NCI-H446 (cell line): ENCODE data around the gene ARHGAP44.
"Not testable (repeated sequence)": the region's sequence is repeated elsewhere in the genome, so short reads cannot be mapped to it uniquely, and the experiment has no call there.

ENCODE experiments used
- DNase-seq, 2 experiments: peaks; one replicate each; lab custom pipeline; 2025; lab: John Stamatoyannopoulos, UW

The ARHGAP44 gene

DNA sequence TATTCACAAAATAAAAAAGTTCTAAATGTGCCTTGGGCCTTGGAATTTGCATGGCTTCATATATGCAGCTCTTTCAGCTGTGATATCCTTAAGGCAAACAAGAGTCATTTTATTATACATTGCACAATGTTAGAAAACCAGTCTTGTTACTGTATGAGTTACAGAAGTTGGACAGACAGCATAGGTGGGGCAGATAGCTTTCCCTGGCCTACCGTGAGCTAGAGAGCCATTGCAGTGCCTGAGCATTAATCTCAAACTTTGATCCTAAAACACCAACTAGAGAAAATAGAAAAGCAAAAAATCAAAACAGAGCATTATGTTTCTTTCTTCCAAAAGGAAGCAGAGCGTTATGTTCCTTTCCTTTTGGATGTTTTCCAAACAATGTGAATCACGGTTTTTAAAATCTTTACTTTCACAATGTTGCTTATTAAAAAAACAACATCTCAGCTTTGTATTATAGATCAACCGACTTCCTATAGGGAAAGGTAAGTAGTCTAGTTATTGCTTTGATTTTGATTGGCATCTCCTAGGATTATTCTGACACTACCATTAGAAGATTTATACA lies 32.2 kb downstream of the ARHGAP44 start:
- no peak for DNase-seq

DNA sequence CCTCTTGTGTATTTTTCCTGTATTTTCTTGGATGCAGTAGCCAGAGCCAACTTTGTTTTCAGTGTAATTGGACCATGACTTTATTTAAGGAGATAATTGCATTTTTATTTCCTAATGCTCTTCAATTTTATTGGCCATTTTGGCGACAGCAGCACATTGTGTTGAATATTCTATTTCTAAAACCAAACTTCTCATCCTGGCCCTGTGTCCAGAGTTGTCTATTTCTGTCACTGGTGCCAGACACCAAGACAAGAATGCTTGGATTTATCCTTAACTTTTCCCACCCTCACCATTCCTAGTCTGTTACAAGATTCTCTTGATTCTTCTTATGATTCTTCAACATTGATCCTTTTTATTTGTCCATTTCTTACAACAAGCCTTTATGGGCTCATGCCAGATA lies 37.1 kb downstream of the ARHGAP44 start:
- no peak for DNase-seq

DNA sequence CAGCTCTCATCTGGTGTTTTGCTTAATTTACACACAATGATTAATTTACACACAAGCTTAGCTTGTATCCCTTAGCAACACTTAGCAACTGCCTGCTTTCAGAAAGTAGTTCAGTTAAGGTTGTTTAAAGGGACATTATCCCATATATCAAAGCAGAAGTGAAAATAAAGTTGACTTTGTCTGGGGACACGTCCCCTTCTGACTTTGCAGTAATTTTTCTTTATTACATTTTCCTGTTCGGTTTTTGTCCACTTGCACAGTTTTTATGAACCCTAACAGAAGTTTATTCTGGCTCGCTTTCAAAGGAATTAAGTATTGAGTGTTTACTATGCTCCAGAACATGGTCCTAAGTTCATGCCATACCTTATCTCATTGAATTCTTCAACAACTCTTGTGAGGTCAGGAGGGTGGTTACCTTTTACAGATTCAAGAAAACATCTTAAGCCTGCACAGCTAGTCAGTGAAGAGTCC lies 41.5 kb downstream of the ARHGAP44 start:
- DNase-seq: no peak

DNA sequence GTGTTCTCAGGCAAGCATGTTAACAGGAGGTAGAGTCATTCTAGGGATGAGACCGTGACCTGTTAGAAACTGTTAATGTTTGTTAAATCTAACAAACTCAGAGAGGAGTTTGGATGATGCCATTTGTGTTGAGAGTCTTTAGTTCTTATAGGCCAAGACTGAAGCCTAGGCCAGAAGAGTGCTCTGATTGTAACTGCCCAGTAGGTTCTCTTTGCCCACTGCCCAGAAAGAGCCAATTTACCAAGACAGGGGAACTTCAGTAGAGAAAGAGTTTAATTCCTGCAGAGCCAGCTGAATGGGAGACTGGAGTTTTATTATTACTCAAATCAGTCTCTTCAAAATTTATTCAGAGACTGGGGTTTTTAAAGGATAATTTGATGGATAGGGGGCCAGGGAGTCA lies 42.5 kb downstream of the ARHGAP44 start:
- no peak for DNase-seq

DNA sequence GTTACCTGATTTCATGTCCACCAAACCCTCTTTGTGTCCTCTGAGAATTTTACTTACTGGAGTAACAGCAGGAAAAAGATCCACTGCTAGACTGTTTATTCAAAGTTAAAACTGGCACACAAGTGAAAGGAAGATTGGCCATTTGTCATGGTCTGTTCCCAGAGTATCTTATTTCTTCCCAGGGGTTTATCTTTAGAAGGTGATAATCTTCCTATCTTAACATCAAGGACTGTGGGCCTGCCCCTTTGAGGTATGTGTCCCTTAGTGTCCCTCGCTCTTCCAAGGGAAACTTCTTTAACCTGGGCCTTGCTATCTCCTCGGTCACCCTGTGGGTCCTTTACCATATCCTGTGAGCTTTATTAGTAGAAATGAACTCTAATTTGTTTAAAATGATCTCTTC lies 49.7 kb downstream of the ARHGAP44 start:
- DNase-seq: no peak

DNA sequence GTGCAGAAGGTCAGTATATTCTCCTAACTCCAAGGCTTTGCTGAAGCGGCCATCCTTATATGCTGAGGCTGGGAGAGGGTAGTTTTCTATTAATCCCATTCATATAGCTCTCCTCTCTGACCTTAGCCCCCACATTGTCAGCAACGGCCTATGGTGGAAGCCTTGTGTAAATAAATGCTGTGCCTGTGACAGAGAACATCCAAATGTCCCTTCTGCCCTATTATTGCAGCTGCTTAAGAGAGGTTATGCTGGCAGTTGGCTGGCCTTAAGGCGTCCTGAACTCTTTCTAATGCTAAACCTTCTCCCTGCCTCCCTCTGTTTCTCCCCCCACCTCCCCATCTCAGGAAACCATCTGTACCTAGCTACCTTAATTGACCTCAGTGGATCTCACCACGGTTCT lies 53.6 kb downstream of the ARHGAP44 start:
- DNase-seq: no peak

DNA sequence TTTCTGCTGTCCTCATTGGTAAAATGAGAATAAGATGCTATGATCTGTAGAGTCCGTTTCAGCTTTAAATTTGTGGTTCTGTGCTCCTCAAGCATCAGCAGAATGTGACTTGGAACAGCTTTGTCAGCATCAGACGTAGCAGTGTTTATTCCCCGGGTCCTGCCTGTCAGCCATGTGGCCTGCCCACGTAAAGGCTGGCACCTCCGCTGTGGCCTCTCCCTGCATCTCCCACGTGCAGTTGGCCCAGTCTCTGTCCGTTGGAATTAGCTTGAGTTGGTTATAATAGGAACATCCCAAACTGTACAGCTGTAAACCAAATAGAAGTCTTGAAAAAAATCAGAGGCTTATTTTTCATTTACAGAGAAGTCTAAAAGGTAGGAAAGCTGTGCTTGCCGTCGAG lies 61.7 kb downstream of the ARHGAP44 start:
- no peak for DNase-seq

DNA sequence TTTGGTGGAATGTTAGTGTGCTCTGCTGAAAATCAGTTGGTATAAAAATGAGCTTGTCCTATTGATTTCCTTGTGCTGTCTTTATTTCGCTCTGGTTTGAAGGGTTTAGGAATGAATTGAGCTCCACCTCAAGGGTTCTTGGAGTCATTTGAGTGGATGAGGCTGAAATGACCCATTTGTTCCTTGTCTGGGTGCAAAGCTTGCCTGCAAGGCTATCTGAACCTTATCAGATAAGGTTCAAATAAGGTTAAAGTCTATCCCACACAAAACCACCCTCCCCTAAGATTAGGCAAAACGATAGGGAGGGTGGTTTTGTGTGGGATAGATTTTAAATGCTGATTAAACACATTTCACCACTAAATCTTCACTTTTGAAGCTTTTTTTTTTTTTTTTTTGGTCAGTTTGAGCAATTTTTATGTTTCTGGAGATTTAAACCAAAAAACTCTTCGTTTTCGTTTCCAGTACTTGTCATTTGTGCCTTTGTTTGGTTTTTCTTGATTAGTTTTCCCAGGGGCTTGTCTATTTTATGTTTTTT lies 62.7 kb downstream of the ARHGAP44 start:
- no peak for DNase-seq

DNA sequence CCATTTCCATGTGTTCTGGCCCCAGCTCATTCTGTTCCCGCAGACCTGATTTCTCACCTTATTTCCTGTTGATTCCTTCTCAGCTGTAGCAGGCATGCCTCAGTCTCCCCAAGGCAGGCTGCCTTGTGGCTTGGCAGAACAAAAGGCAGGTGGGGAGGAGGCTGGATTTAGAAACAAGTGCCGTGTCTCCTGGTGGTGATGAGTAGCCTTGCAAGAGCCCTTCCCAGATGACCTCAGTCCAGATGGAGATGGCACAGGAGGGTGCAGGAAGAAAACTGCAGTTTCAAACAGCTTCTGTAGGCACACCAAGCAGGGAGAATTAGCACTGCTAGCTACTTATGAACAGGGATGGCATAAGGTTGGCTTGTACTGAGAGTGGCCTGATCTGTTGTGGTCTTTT lies 64.6 kb downstream of the ARHGAP44 start:
- DNase-seq: no peak

DNA sequence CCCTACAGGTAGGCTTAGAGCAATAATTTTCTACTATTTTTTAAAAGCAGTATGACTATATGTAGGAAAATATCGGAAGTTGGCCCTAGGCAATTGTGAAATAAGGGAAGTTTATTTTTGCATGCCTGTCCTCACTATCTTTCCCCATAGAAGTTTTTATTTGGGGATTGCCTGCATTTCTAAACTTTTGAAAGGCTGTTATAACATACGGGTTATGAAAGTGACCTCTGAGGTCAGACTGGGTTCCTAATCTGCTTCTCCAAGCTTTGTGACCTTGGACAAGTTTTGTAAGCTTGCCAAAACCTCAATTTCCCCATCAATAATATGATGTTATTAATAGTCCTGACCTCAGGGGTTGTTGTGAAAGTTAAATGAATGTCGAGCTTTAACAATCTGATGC lies 67.1 kb downstream of the ARHGAP44 start:
- no peak for DNase-seq

DNA sequence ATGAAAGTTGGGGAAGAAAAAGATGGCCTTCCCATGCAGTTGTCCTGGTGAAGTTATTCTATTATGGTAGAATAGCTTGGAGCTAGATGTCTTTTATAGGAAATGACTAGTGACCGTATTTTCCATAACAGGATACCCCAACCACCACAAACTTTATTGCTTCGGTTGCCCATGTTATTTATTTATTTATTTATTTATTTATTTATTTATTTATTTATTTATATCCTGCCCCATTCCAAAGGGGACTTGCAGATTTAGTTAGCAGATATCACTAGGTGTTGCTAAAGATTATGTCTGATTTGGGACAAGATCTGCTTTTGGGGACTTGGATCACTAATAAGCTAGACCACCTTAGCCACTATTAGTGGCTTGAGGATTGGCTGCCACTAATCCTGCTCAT lies 68.3 kb downstream of the ARHGAP44 start:
- DNase-seq: no peak

DNA sequence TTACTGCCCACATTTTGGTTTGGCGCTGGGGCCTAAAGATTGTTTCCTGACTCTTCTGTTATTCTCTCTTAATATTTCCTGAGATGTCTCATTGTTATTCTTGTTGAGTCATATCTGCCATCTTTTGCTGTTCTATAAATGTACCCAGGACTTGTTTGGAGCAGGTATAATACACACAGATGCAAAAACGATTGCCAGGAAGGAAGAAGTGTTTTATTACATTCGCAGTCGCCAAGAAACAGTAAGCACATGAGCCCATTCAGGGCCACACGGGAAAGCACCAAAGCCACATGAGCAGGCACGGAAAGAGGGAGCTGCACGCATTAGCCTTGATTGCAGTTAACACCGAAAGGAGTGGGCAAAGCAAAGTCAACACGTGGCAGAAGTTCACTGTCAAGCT lies 70.2 kb downstream of the ARHGAP44 start:
- DNase-seq: no peak

DNA sequence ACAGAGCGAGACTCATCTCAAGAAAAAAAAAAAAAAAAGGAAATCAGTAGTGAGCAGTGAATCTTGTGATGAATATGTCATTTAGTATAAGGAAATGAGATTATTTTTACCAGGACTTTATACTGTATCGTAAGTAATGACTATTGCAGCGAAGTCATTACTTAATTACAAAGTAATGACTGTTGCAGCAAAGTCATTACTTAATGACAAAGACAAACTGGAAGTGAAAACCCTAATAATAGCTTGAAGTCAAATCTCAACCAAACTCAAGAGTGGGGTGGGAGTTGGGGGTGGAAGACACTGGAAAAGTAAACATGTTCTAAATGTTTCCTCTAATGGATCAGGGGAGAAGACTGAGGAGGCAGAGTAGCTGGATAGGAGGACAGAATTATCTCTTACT lies 76.5 kb downstream of the ARHGAP44 start:
- DNase-seq: no peak

DNA sequence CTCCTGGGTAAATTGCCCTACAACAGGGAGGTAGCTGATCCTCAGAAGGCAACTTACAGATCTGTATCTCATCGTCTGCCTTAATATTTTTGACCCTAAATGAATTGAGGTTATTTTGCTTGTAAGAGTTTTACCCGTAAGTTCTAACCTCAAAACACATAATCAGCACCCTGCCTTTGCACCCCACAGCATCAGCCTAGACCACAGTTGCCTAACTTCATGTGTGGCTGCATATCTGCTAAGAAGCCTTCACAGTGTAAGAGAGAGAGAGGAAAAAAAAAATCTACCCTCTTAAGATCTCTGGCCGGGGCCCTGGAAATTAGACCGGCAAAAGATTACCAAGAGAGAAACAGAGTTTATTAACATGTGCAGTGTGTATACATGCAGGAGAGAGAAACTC lies 76.9 kb downstream of the ARHGAP44 start:
- no peak for DNase-seq

DNA sequence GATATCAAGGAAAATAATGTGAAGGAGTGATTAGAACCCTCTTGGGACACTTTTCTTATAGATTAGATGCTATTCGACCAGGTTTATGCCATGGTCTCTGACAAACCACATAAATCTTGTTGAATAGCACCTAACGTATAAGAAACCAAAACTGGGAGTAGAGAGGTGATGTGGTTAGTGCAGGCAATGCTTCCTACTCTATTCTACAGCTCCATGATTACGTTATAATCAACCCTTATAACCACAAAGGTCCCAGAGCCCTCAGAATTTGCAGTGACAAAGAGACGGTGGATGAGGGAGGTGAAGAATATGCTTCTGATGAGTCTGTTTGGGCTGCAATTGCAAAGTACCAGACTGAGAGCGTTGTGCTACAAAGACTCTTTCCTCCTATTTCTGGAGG lies 78.4 kb downstream of the ARHGAP44 start:
- no peak for DNase-seq

DNA sequence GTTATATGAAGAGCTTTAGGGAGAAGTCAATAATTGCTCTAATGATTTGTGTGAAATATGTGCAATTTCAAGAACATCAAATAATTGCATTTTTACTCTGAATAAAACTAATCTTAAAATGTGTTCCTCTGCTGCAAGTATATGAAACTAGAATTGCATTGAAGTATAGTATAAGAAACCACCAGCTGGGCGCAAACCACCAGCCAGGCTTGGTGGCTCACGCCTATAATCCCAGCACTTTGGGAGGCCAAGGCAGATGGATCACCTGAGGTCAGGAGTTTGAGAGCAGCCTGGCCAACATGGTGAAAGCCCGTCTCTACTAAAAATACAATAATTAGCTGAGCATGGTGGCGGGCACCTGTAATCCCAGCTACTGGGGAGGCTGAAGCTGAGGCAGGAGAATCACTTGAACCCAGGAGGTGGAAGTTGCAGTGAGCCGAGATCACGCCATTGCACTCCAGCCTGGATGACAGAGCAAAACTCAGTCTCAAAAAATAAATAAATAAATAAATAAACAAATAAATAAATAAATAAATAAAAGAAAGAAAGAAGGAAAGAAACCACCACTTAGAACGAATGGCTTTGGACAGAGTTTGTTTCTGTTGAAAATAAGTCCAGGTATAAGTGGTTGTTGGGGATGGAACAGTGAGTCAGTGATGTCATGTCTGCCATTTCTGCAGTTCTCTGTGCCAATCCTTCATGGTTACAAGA lies 84.3 kb downstream of the ARHGAP44 start:
- DNase-seq: not testable (repeated sequence)

DNA sequence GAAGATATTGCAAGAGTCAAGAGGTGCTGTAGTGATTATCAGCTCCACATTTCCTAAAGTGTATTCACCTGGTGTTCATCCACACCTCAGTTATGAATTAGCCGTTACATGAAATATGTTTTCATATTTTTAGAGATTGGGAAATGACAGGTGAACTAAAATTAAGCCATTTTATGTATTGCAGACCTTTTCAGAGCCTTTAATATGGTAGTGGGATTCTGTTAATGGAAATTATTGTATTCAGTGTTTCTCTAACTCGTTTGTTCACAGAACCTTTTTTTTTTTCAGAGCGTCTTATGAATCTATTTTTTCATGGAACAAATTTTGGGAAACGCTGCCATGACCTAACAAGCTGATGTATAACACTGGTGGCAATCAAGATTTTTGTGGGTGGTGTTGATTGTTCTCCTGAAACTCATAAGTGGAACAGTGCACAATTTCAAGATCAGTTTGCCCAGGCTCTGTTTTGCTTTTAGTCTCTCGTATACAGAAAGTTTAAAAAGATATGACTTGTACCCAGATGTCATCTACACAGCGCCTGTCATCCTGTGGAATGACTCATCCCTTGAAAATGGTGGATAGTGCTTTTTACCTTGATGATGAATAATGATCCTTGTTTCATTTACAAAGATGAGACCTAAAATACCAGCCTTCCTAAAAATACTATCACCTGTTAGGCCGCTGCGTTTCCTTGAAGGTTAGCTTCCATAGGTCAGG lies 88.8 kb downstream of the ARHGAP44 start:
- no peak for DNase-seq

DNA sequence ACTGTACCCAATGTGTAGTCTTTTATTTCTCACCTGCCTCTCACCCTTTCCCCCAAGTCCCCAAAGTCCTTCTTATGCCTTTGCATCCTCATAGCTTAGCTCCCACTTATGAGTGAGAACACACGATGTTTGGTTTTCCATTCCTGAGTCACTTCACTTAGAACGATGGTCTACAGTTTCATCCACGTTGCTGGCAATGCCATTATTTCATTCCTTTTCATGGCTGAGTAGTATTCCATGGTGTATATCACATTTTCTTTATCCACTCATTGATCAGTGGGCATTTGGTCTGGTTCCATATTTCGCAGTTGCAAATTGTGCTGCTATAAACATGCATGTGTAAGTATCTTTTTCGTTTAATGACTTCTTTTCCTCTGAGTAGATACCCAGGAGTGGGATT lies 89.8 kb downstream of the ARHGAP44 start:
- DNase-seq: not testable (repeated sequence)

DNA sequence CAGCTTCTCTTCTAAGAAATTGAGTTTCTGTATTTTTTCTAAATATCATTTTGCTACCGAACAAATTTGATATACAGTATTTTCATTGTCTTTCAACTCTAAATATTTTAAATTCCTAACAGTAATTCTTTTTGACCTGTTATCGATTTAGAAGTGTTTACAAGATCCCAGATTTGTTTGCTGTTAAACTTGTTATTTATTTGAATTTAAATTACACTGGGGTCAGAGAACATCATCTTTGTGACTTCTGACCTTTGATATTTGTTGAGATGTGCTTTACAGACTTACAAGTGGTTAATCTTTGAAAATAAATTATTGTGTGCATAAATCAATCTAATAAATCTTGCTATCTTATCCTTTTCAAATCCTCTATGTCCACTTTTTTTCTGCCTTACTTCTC lies 94.2 kb downstream of the ARHGAP44 start:
- no peak for DNase-seq

DNA sequence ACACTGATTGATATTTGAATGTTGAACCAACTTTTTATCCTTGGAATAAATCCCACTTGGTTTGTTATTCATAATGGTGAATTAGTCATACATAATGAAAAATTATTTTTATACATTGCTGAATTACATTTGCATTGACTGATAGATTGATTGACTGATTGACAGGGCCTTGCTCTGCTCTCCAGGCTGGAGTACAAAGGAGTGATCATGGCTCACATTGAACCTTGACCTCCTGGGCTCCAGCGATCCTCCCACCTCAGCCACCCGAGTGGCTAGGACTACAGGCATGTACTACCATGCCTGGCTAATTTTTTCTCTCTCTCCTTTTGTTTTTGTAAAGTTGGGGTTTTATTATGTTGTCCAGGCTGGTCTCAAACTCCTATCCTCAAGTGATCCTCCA lies 97.8 kb downstream of the ARHGAP44 start:
- no peak for DNase-seq

DNA sequence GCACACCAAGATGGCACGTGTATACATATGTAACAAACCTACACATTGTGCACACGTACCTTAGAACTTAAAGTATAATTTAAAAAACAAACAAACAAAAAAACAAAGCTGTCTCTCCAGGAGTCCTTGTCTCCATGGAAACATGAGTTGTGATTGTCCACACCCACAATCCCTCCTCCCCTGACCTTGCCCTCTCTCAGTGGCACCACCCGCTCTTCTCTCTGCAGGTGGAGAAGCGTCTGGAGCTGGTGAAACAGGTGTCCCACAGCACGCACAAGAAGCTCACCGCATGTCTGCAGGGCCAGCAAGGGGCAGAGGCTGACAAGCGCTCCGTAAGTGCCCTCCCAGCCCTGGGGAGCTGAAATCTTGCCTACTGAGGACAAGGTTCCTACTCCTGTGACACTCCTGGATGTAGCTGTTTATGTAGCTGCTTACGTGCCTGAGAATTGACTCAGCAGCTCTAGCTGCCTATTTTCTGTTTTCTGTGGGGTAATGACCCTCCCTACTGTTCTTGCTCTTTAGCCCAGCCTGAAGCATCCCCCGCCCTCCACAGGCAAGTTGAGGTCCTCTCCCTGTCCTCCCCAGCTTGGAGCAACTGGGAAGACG lies 107.0 kb downstream of the ARHGAP44 start:
- DNase-seq: no peak

DNA sequence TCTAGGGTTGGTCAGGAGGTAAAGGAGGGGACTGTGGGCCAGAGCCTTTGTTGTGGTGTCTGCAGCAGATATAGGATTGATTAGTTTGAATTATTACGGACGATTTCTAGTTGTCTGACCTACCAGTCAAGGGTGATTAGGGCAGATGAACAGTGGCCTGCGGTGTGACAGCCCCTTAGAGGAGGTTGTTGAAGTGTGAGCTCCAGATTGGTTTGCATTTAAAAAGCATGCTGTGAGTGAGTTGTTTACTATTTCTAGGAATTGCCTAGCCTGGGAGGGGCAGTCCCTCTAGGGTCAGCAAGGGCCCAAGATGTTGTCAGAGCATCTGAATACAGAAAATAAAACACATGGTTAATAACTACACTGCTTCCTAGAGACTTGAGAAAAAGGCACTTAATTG lies 108.8 kb downstream of the ARHGAP44 start:
- no peak for DNase-seq

DNA sequence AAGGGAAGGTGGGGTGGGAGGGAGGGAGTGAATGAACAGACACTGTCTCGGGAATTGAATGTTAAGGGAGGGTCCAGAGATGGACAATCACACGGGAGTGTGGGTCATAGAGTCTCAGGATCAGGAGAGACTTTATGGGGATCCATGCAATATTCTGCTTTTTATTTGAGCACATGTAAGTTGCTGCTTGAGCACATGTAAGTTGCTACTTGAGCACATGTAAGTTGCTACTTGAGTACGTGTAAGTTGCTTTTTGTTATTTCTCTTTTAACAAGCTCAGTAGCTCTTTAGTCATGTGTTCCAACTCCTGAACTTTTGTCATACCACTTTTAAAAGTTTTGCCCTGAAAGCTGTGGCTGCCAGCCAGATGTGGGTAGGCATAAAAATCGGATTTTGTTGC lies 110.3 kb downstream of the ARHGAP44 start:
- no peak for DNase-seq
